ENCODE results near the gene DPYSL5. TPM values are rescaled to one million over a fixed set of nuclear protein-coding genes. Genes with fewer than 3 reads are reported as not detected.

The DPYSL5 gene
- total and polyA plus RNA-seq, 4 donors, result not detected

DNA sequence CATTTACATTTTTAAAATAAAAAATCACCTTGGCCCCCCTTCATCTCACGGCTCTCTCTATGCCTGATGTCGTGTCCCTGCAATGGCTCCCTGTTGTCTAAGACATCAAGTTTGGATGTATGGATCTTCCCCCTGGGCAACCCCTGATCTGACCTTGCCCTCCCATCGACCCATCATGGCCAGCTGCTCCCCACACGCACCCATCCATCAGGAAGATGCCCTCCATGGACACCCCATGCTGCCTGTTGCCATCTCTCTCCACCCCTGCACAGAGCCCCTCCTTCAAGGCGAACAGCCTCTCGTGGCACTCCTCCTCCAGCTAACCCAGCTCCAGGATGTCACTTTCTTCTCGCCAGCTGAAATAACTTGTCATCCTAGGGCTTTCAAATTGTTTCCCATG is 59.5 kb downstream of the DPYSL5 start:
- no peak overlapping the region for H3K4me3 ChIP-seq (ENCODE audit: low read depth in 1 of 3, low read length in 3 of 3)
- H3K36me3 ChIP-seq (ENCODE audit: control insufficient read depth in 4 of 4, insufficient read depth in 3 of 4, low read depth in 1 of 4, low read length in 3 of 4), result no peaks in the 10 kb centered on the region
- no peaks in the 10 kb centered on the region for H3K4me1 ChIP-seq (ENCODE audit: control insufficient read depth in 4 of 4, insufficient read depth in 4 of 4, low read length in 3 of 4)
- peaks cover 0 to 4% (median 0%) of the 10 kb centered on the region in 4 donors for H3K27me3 ChIP-seq (ENCODE audit: control insufficient read depth in 4 of 4, insufficient read depth in 4 of 4, low read length in 3 of 4)
- DNase-seq (ENCODE audit: low spot score), result no peak
- H3K27ac ChIP-seq (ENCODE audit: low read depth in 1 of 2, low read length in 2 of 2), result no peak overlapping the region
- no peaks in the 10 kb centered on the region for H3K9me3 ChIP-seq (ENCODE audit: control insufficient read depth in 4 of 4, low read length in 3 of 4)
- TF ChIP-seq SP1 (IDR thresholded peaks at IDR 0.05) (no peak), HNF4G (IDR thresholded peaks at IDR 0.05) (no peak), YY1 (IDR thresholded peaks at IDR 0.05) (no peak), FOXA2 (IDR thresholded peaks at IDR 0.05) (no peak), RXRA (IDR thresholded peaks at IDR 0.05) (no peak), GABPA (IDR thresholded peaks at IDR 0.05 in 1 of 2, conservative IDR thresholded peaks at IDR 0.05 in 1 of 2) (no peak)
- TF ChIP-seq, protein P1, sequence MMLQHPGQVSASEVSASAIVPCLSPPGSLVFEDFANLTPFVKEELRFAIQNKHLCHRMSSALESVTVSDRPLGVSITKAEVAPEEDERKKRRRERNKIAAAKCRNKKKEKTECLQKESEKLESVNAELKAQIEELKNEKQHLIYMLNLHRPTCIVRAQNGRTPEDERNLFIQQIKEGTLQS (IDR thresholded peaks at IDR 0.05), result no peak
- TF ChIP-seq, protein P2, sequence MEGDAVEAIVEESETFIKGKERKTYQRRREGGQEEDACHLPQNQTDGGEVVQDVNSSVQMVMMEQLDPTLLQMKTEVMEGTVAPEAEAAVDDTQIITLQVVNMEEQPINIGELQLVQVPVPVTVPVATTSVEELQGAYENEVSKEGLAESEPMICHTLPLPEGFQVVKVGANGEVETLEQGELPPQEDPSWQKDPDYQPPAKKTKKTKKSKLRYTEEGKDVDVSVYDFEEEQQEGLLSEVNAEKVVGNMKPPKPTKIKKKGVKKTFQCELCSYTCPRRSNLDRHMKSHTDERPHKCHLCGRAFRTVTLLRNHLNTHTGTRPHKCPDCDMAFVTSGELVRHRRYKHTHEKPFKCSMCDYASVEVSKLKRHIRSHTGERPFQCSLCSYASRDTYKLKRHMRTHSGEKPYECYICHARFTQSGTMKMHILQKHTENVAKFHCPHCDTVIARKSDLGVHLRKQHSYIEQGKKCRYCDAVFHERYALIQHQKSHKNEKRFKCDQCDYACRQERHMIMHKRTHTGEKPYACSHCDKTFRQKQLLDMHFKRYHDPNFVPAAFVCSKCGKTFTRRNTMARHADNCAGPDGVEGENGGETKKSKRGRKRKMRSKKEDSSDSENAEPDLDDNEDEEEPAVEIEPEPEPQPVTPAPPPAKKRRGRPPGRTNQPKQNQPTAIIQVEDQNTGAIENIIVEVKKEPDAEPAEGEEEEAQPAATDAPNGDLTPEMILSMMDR (IDR thresholded peaks at IDR 0.05; ENCODE audit: low read depth, low read length, missing input control), result no peak
- no peak overlapping the region for H3K9ac ChIP-seq (ENCODE audit: low read depth in 1 of 2, low read length in 2 of 2)
- WGBS, result 79% methylated on average over 7 of the region's 7 CpGs

DNA sequence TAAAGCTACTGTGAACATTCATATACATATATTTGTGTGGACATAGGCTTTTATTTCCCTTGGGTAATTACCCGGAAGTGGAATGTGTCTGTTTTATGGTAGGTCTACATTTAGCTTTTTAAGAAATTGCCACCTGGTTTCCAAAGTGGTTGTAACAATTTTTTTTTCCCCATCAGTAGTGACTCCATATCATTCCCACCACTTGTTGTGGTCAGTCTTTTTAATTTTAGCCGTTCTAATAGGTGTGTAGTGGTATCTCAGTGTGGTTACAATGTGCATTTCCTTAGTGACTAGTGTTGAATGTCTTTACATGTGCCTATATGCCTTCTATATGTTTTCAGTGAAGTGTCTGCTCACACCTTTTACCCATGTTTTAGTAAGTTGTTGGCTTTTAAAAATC is 62.2 kb downstream of the DPYSL5 start:
- Histone ChIP-seq H3K27ac (ENCODE audit: low read depth in 1 of 2, low read length in 2 of 2) (no peak overlapping the region), H3K9ac (ENCODE audit: low read depth in 1 of 2, low read length in 2 of 2) (no peak overlapping the region), H3K27me3 (ENCODE audit: control insufficient read depth in 4 of 4, insufficient read depth in 4 of 4, low read length in 3 of 4) (peaks cover 0 to 6% (median 2%) of the 10 kb centered on the region in 4 donors), H3K9me3 (ENCODE audit: control insufficient read depth in 4 of 4, low read length in 3 of 4) (no peaks in the 10 kb centered on the region), H3K4me3 (ENCODE audit: low read depth in 1 of 3, low read length in 3 of 3) (no peak overlapping the region), H3K36me3 (ENCODE audit: control insufficient read depth in 4 of 4, insufficient read depth in 3 of 4, low read depth in 1 of 4, low read length in 3 of 4) (no peaks in the 10 kb centered on the region), H3K4me1 (ENCODE audit: control insufficient read depth in 4 of 4, insufficient read depth in 4 of 4, low read length in 3 of 4) (no peaks in the 10 kb centered on the region)
- 90% methylated on average over 2 of the region's 2 CpGs for WGBS
- no peak for DNase-seq (ENCODE audit: low spot score)
- no peak for TF ChIP-seq HNF4G (IDR thresholded peaks at IDR 0.05)
- TF ChIP-seq RAD21 (IDR thresholded peaks at IDR 0.05), result no peak
- no peak for TF ChIP-seq SP1 (IDR thresholded peaks at IDR 0.05)
- TF ChIP-seq, protein P1 (IDR thresholded peaks at IDR 0.05), result no peak
- TF ChIP-seq, protein P3, sequence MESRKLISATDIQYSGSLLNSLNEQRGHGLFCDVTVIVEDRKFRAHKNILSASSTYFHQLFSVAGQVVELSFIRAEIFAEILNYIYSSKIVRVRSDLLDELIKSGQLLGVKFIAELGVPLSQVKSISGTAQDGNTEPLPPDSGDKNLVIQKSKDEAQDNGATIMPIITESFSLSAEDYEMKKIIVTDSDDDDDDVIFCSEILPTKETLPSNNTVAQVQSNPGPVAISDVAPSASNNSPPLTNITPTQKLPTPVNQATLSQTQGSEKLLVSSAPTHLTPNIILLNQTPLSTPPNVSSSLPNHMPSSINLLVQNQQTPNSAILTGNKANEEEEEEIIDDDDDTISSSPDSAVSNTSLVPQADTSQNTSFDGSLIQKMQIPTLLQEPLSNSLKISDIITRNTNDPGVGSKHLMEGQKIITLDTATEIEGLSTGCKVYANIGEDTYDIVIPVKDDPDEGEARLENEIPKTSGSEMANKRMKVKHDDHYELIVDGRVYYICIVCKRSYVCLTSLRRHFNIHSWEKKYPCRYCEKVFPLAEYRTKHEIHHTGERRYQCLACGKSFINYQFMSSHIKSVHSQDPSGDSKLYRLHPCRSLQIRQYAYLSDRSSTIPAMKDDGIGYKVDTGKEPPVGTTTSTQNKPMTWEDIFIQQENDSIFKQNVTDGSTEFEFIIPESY (IDR thresholded peaks at IDR 0.05), result no peak
- TF ChIP-seq JUND (IDR thresholded peaks at IDR 0.05), result no peak

DNA sequence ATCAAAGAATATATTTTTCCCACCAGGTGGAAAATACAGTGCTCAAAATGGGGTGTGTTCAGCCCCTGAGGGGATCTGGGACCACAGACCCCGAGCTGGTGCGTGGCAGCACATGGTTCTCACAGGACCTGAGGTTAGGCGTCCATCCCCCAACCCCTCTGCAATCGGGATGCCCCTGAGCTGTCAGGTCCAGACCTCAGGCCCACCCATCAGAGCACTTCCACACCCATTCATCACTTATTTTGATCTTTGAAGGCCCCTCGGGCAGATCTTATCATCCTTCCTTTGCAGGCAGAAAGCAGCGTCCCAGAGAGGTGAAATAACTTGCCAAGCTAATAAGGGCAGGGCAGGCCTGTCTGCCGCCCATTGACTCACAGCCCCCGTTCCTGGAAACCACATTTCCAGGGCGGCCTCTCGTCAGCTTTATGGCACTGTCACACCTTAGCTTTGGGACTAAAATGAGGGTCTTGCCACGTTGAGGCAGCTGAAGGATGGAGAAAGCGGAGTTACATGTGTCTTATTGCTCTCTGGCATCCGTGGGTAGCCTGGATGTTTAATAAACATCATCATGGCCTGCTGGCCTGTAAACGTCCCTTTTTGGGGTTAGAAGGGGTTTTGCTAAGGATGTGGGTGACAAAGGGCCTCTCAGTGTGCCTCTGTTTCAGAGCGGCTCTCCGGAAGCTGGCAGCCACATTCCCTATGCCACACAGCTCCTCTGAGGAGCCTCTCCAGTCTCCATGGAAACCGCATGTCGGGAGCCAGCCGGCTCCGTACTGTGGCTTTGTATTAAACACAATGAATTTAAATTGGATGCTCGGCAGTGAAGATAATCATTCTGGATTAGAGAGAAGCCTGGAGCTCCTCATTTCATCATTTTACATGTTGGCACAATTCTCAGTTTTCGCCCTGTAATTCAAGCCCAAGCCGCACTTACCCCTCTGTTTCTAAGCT is 64.3 kb downstream of the DPYSL5 start:
- H3K27me3 ChIP-seq (ENCODE audit: control insufficient read depth in 4 of 4, insufficient read depth in 4 of 4, low read length in 3 of 4), result peaks cover 0 to 10% (median 2%) of the 10 kb centered on the region in 4 donors

More for the DNA sequence above, 64.3 kb downstream of the DPYSL5 start:
- H3K36me3 ChIP-seq (ENCODE audit: control insufficient read depth in 4 of 4, insufficient read depth in 3 of 4, low read depth in 1 of 4, low read length in 3 of 4), result no peaks in the 10 kb centered on the region
- H3K4me3 ChIP-seq (ENCODE audit: low read depth in 1 of 3, low read length in 3 of 3), result no peak overlapping the region
- H3K9ac ChIP-seq (ENCODE audit: low read depth in 1 of 2, low read length in 2 of 2), result no peak overlapping the region
- no peak for DNase-seq (ENCODE audit: low spot score)
- no peaks in the 10 kb centered on the region for H3K9me3 ChIP-seq (ENCODE audit: control insufficient read depth in 4 of 4, low read length in 3 of 4)
- WGBS, result 54% methylated on average over 23 of the region's 23 CpGs
- TF ChIP-seq GABPA (IDR thresholded peaks at IDR 0.05 in 1 of 2, conservative IDR thresholded peaks at IDR 0.05 in 1 of 2) (no peak), JUND (IDR thresholded peaks at IDR 0.05) (no peak), SP1 (IDR thresholded peaks at IDR 0.05) (no peak)
- no peak overlapping the region for H3K27ac ChIP-seq (ENCODE audit: low read depth in 1 of 2, low read length in 2 of 2)
- no peaks in the 10 kb centered on the region for H3K4me1 ChIP-seq (ENCODE audit: control insufficient read depth in 4 of 4, insufficient read depth in 4 of 4, low read length in 3 of 4)

Measured in liver (tissue), 9 donors.